Measurements from ENCODE around the gene UNC5B. TPM values are rescaled to one million over a fixed set of nuclear protein-coding genes. Genes with fewer than 3 reads are reported as not detected.
A peak's percentile ranks its signal among the peaks of the same experiment; 100 is the strongest.

The UNC5B gene
- total and polyA plus RNA-seq, 11 donors: 4.8 to 22.8 (median 10.1) TPM

DNA sequence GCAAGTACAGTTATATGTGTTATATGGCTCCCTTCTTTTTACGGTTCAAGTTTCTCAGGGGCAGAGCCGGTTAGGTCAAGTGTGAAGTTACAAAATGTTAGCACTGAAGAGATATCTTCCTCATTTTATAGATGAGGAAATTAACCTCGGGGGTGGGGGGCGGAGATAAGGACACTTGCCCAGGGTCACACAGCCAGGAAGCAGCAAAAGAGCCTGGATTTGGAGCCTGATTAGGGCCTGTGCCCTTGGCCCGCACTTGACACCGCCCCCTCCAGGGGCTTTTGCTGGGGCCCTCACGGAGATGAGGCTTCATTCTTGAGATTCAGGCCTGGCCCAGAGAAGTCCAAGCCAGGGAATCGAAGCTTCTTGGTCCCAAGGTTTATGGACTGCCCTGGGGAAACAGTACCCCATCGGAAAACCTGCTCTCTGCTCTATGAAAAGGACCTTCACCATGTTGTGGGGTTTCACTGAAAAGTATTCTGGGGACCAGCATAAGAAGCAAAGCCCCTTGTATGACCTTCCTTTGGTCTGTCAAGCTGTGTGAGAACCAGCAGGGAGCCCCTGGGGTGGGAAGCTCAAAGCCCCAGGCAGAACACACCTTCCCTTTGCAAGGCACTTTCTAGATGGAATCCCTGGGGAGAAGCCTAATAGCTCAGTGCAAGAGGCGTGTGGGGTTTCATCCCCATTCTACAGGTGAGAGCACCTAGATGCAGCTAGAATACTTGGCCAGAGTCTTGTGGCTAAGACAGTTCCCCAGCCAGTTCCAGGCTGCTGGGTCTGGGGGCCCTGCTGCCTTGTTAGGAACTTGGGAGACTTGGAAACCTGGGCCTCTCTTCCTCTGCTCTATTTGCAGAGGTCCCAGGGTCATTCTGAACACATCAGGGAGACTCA, 21.9 kb downstream of the UNC5B start:
- DNase-seq (peak in 2 of 5 donors; percentile 24 to 32), ATAC-seq (no peak)
- H3K4me3 ChIP-seq: peak overlapping the region in 3 of 12 donors; percentile 0 to 21 (median 6)
- no peaks in the 10 kb centered on the region for H3K36me3 ChIP-seq
- H3K27ac ChIP-seq: peak overlapping the region in 10 of 12 donors; percentile 35 to 89 (median 69)
- no peak for TF ChIP-seq POLR2A (IDR thresholded peaks at IDR 0.05)
- TF ChIP-seq, protein P1, sequence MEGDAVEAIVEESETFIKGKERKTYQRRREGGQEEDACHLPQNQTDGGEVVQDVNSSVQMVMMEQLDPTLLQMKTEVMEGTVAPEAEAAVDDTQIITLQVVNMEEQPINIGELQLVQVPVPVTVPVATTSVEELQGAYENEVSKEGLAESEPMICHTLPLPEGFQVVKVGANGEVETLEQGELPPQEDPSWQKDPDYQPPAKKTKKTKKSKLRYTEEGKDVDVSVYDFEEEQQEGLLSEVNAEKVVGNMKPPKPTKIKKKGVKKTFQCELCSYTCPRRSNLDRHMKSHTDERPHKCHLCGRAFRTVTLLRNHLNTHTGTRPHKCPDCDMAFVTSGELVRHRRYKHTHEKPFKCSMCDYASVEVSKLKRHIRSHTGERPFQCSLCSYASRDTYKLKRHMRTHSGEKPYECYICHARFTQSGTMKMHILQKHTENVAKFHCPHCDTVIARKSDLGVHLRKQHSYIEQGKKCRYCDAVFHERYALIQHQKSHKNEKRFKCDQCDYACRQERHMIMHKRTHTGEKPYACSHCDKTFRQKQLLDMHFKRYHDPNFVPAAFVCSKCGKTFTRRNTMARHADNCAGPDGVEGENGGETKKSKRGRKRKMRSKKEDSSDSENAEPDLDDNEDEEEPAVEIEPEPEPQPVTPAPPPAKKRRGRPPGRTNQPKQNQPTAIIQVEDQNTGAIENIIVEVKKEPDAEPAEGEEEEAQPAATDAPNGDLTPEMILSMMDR (IDR thresholded peaks at IDR 0.05): no peak
- intact Hi-C loops (cut with DNase I): loop anchor here in 2 of 10 donors (1.0 to 5.0 kb wide), 2 partner anchors 20 to 33 kb away; no protein-coding TSS in a partner anchor
- WGBS, 4 donors: 68 to 73% (median 71%) methylated on average over 10 of the region's 10 CpGs
- H3K4me1 ChIP-seq: peaks cover 14 to 100% (median 75%) of the 10 kb centered on the region in 12 donors
- no peaks in the 10 kb centered on the region for H3K9me3 ChIP-seq
- no peaks in the 10 kb centered on the region for H3K27me3 ChIP-seq

GRCh38 chr10:71234970-71235685, 22.8 kb downstream of the UNC5B start:
- peaks cover 14 to 100% (median 71%) of the 10 kb centered on the region in 12 donors for H3K4me1 ChIP-seq
- no peaks in the 10 kb centered on the region for H3K36me3 ChIP-seq
- ATAC-seq (peak; percentile 66 to 77 (median 74)), DNase-seq (peak; percentile 82 to 88 (median 84))
- 16 to 27% (median 18%) methylated on average over 12 to 16 of the region's 16 CpGs for WGBS, 4 donors
- intact Hi-C loops (cut with DNase I): loop anchor here in 2 of 10 donors (1.0 to 5.0 kb wide), 3 partner anchors 21 to 32 kb away; partner anchors contain the start of gene UNC5B (in 1 of the 2)
- peak overlapping the region in 5 of 12 donors; percentile 0 to 27 (median 21) for H3K4me3 ChIP-seq
- peak overlapping the region in 11 of 12 donors; percentile 35 to 89 (median 64) for H3K27ac ChIP-seq
- no peaks in the 10 kb centered on the region for H3K27me3 ChIP-seq
- no peaks in the 10 kb centered on the region for H3K9me3 ChIP-seq
- TF ChIP-seq, protein P1 (IDR thresholded peaks at IDR 0.05): no peak
- no peak for TF ChIP-seq POLR2A (IDR thresholded peaks at IDR 0.05)

GRCh38 chr10:71235808-71236207, 23.4 kb downstream of the UNC5B start:
- TF ChIP-seq, protein P1 (IDR thresholded peaks at IDR 0.05): no peak
- no peak for TF ChIP-seq POLR2A (IDR thresholded peaks at IDR 0.05)
- H3K27ac ChIP-seq: peak overlapping the region in 6 of 12 donors; percentile 58 to 89 (median 79)
- 85 to 91% (median 87%) methylated on average over 7 of the region's 7 CpGs for WGBS, 4 donors

More at GRCh38 chr10:71235808-71236207, 23.4 kb downstream of the UNC5B start:
- DNase-seq (peak in 1 of 5 donors; percentile 16), ATAC-seq (no peak)
- intact Hi-C loops (cut with DNase I): loop anchor here in 1 of 10 donors (1.0 kb wide), 1 partner anchor 24 kb away; the partner anchor contains the start of gene UNC5B
- Histone ChIP-seq H3K27me3 (no peaks in the 10 kb centered on the region), H3K4me3 (peak overlapping the region in 1 of 12 donors; percentile 27), H3K9me3 (no peaks in the 10 kb centered on the region), H3K36me3 (no peaks in the 10 kb centered on the region), H3K4me1 (peaks cover 12 to 100% (median 71%) of the 10 kb centered on the region in 12 donors)
